Mammary epithelial cell (primary cell): ENCODE data around the gene TOR1B.

Source experiments
- CTCF ChIP-seq, 2 donors: IDR thresholded peaks in 1 of 2; conservative IDR thresholded peaks in 1 of 2; 2 replicates each; pipeline ENCODE4 v1.5.1; 2011 to 2012; ENCODE audit warnings: inconsistent platforms in 2 of 2, low read length in 2 of 2, mild to moderate bottlenecking in 2 of 2, control low read depth in 1 of 2, low read depth in 1 of 2; ENCODE audit not compliant: insufficient read depth in 1 of 2; ENCODE audit errors: extremely low read depth in 1 of 2
- EZH2 ChIP-seq: IDR thresholded peaks from 2 replicates; pipeline ENCODE4 v1.6.1; 2012; ENCODE audit warnings: low read length, inconsistent platforms, borderline replicate concordance

DNA sequence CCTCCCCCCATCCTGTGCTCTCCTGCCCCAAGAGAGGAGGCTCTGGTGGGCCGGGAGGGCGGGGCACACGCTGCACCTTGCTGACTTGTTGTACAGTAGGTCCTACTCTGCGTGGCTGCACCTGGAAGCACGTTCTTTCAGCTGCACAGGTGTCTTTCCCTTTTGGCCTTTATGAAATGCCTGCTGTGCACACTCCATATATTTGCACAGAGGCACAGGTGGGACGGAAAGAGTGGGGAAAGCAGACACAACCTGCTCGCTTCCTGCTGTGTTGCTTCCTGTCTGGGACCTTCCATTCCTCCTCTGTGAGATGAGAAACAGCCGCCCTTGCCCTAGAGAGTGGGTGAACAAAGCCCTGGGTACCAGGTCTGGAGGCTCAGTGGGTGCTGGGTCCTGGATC lies 37.0 kb downstream of the TOR1B start:
- no peak for TF ChIP-seq CTCF (conservative IDR thresholded peaks at IDR 0.05 in 1 of 2, IDR thresholded peaks at IDR 0.05 in 1 of 2; ENCODE audit: extremely low read depth in 1 of 2, insufficient read depth in 1 of 2, low read depth in 1 of 2, low read length in 2 of 2)
- no peak for TF ChIP-seq EZH2
